AML-193 (cell line): ENCODE data around the gene XIRP1.
A peak's percentile ranks its signal among the peaks of the same experiment; 100 is the strongest.
"Not testable (repeated sequence)": the region's sequence is repeated elsewhere in the genome, so short reads cannot be mapped to it uniquely, and the experiment has no call there.

Experiments used
- DNase-seq, 2 experiments: peaks; one replicate each; lab custom pipeline; 2025; lab: John Stamatoyannopoulos, UW

Gene XIRP1

DNA sequence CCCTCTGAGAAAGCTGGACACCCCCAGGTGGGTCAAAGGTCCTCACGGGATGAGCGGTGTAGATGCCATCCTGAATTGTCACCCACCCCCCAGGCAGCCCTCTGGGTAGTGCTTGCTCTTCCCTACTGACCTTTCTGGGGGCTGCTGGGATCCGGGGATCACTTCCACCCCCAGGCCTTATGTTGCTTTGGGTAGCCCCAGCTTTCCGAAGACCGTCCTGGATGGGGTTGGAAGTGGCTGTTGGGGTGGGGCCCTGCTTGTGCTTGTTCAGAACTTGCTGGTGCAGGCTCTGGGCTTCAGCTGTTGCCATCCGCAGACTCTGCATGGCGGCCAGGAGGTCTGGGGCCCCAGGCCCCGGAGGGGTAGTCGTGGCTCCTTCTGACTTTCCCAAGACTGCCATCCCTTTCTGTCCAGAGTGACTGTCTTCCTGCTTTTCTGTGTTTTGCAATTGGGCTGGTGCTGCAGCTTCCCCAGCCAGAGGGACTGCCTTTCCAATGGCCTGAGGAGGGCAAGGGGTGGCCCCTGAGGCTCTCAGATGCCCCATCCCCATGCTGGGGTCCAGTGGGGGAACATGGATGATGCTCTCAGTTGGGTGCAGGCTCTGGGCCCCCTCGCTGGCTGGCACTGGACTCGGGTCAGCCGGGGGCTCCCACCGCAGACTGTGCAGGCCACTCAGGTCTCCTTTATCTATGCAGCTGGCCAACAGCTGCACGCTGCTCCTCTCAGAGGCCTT lies 6.3 kb downstream of the XIRP1 start:
- DNase-seq: no peak

- DNase-seq: no peak
Observed at GRCh38 chr3:39185326-39185958, 7.0 kb downstream of the XIRP1 start.

DNA sequence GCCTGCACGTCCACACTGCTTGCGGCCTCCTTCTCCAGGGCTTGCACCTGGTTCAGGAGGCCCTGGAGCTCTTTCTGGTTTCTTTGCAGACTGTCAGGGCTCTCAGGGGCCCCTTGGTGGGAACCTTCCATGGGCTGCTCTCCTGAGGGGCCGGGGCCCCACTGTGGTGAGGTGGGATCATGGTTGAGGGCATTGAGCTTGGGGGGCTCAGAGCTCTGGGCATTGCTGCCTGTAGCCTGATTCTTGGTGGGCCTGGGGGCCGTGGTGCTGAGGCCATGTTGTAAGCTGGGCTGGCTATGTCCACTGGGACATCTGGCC lies 7.5 kb downstream of the XIRP1 start:
- no peak for DNase-seq

- DNase-seq: no peak
Observed at GRCh38 chr3:39184081-39184967, 8.1 kb downstream of the XIRP1 start.

DNA sequence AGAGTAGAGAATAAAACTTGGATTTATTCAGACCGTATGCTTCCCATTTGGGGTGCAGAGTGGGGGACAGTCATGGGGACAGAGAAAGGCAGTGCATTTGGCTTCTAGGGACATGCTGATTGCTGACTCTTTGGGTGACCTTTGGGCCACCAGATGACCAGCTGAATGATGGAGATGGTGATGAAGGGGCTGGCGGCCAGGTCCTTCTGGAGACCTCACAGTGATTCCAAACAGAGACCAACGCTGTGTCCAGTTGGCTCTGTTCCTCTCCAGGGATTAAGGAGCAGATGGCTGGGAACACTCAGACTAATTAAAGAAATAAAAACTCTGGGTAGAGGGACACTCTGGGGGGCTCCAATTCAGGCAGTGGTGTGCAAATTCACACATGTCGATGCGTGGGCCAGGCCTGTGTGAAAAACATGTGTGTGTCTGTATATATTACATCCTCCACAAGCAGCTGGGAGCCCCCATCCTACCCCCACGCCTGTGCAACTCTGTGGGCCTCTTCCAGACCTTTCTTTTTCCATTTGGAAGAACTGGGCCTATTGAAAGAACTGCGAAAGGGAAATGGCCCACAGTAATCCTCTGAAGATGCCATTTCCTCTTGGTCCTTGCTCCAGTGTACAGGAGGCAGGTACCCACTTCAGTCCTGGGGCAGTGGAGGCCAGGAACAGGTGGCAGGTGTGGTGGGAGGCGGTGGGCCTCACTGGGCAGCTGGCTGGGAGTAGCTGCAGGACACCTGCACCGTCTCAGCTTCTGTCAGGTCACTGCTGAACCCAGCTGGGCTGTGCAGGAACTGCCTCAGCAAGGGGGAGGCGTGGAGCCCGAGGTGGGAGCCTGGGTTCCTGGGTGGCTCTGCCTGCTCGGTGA lies 8.9 kb downstream of the XIRP1 start:
- DNase-seq: no peak

- DNase-seq: peak in 1 of 2 experiments; percentile 47
Observed at GRCh38 chr3:39181408-39182335, 10.7 kb downstream of the XIRP1 start.

GRCh38 chr3:39180546-39181346 lies 11.6 kb downstream of the XIRP1 start:
- peak; percentile 46 to 72 for DNase-seq

DNA sequence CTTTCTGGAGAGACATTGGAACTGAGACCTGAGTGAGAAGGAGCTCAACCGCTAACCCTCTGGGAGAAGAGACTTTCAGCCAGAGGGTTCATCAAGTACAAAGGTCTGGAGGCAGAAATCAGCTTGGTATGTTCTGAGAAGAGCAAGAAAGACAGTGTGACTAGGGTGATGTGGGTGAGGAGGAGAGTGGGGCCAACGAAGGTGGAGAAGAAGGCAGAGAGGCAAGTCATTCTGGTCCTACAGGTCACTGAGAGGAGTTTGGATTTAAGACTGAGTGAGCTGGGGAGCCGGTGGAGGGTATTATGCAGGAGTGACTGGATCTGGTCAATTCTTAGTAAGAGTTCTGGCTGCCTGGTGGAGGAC lies 12.2 kb downstream of the XIRP1 start:
- no peak for DNase-seq

DNA sequence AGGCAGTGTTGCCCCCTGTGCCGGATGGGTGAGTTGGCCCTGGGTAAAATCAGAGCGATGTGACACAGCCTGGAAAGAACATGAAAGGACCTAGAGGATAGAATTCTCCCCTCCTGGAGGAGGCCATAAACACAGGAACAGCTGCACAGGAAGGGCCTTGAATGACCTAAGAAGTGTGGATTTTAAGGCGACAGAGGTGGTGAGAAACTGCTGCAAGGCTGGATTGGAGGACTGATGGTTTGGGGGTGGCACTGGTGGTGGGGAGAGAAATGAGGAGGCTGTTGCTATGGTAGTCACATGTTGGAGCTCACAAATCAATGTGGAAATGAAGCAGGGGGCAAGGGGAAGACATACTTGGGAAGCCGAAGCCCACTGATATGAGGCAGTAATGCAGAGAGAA lies 13.8 kb downstream of the XIRP1 start:
- no peak for DNase-seq

GRCh38 chr3:39177708-39178332 lies 14.6 kb downstream of the XIRP1 start:
- DNase-seq: peak; percentile 80 to 82

DNA sequence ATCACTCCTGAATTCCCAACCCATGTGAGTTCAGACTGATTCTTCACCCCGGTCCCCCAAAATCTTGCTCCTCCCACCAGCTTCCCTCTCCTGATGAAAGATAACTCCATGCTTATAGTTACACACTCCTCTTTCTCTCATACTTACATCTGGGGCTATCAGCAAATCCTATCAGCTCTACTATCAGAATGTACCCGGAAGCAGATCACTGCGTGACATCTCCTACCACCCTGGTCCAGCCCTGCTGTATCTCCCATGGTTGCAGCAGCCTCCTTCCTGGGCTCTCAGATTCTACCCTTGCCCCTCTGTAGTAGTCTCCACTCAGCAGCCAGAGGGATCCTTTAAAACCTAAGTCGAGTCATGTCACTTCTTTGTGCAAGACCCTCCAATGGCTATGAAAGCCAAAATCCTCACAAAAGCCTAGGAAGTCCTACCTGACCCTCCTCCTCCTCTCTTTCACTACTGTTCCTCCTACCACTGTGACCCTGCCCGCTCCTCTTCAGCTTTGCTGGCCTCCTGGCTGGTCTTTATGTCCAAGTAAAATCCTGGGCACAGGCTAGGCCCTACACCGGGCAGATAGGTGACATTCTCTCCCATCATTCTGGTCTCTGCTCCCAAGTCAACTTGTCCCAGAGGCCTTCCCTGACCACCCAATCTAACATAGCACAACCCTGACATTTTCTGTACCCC lies 16.2 kb downstream of the XIRP1 start:
- DNase-seq: no peak

GRCh38 chr3:39173318-39174125 lies 18.9 kb downstream of the XIRP1 start:
- DNase-seq: no peak

GRCh38 chr3:39171860-39172259 lies 20.5 kb downstream of the XIRP1 start:
- no peak for DNase-seq

DNA sequence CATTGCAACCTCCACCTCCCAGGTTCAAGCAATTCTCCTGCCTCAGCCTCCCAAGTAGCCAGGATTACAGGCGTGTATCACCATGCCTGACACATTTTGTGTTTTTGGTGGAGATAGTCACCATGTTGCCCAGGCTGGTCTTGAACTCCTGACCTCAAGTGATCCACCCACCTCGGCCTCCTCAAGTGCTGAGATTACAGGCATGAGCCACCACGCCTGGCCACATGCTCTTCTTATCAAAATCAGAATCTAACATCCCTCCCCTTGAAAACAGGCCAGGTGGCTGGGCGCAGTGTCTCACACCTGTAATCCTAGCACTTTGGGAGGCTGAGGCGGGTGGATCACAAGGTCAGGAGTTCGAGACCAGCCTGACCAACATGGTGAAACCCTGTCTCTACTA lies 21.5 kb downstream of the XIRP1 start:
- DNase-seq: not testable (repeated sequence)

DNA sequence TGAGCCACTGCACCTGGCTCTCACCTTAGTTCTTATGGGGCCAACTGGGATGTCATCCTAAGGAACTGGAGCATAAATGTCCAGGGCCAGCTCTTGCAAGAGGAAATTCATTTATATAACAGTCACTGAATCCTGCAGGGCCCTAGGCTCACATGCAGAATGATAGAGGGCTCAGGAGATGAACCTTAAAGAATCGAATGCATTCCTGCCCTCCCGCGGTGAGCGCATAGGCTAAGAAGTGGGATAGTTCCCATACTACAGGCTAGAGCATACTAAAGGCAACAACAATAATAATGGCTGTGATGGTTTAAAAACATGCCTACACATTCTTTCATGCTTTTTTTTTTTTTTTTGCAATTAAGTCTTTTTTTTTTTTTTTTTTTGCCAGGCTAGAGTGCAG lies 21.9 kb downstream of the XIRP1 start:
- no peak for DNase-seq

DNA sequence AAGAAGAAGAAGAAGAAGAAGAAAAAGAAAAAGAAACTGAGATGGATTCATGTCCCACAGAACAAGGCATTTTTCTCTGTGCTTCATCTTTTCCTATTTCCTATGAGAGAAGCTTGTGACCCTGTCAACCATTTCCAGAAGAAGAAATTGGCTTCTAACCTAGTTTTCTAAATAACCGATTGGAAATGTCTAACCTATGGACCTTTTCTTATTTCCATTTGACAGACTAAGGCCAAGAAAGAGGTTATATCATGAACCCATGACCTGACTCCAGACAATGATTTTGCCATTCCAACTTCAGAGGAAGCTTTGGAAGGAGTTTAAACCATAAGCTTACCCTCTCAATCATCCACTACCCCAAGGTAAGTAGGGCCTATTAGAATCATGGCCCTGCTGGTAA lies 22.7 kb downstream of the XIRP1 start:
- DNase-seq: no peak

DNA sequence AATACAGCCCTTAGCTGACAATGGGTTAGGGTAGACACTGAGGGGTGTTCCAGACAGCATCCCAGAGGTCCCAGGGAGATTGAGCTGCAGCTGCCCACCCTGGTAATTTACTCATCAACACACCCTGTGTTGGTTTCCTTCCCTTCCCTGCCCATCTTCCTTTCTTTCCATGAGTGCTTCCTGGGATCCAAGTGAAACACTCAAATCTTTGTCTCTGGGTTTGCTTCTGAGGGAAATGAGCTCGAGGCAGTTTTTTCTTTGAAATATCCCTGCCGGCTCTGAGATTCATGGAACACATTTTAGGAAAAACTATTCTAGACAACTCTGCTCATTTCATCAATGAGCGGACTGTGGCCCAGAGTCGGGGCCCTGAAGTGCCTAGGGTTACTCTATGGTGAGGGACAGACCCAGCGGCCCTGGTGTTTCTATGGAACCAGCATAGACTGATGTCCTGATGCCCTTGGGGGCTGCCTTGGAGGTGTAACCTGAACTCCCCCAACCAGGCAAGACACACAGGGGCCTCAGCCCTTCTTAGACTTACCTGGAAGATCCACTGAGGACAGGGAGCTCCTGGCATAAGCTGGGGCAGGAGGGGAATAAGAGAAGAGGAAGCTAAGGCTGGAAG lies 24.1 kb downstream of the XIRP1 start:
- DNase-seq: no peak
